Bone marrow (tissue), 2 donors: ENCODE data around the gene DUSP1.
"Not testable (repeated sequence)": the region's sequence is repeated elsewhere in the genome, so short reads cannot be mapped to it uniquely, and the experiment has no call there.

ENCODE experiments used
- DNase-seq, 2 donors: peaks; one replicate each; lab custom pipeline; 2025; lab: John Stamatoyannopoulos, UW

The DUSP1 gene

DNA sequence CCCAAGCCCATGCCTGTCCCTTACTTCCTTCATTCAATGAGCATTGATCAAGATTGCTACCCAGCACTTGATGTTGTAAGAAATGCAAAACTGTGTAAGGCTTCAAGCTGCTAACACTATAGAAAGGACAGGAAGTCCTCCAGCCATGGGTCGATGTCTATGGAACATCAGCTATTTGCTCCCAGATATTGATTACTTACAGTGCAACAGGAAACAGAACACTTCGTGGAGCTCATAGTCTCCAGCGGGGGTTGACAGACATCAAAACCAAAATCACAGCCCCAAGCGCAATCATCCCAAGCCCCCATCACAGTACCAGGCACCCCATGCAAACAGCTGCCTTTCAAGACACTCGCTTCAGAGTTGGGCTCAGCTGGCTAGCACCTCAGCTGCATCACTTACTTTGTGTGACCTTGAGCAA, 26.8 kb upstream of the DUSP1 start:
- DNase-seq: no peak

DNA sequence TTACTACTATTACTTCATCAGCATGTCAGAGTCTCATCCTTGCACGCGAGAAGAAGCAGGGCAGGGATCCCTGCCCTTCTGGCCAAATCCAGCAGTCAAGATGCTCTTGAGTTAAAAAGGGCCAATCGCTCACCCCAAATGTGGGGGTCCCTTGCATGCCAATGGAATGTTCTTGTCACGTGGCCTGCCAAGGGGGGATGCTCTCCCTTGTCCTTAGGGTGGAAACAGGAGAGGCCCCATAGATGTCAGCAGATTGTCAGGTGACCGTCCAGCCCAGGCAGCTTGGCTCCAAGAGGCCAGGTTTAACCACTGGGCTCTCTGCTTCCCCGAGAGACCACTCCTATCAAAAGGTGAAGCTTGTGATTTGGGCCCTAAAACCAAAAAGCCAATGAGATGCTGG, 25.3 kb upstream of the DUSP1 start:
- DNase-seq: no peak

DNA sequence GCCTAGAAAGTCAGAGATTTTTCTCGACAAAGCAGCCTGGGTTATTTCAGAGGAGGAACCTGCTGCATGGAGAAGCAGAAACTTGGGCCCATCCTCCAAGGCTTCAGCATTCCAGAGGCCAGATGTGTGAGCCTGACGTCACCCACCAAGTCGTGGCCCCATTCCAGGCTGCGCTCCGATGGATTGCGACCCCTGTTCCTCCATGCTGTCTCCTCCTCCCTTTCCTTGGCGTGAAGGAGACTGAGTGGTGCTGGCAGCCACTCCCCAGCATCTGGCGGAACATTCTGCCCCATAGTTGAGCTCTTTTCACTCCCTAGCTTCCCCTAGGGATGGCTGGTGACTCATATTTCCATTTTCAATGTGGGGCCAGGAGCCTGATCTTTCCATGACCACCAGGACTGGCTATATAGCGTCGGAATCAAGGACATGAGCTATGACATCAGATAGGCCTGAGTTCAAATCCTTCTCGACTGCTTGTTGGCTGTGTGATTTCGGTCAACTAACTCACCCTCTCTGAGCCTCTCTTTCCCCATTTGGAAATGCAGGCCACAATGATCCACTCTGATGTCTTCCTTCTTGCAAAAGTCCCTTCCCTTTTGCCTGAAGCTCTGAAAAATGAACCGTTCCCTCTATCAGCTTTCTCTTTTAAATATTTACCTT, 24.5 kb upstream of the DUSP1 start:
- no peak for DNase-seq

DNA sequence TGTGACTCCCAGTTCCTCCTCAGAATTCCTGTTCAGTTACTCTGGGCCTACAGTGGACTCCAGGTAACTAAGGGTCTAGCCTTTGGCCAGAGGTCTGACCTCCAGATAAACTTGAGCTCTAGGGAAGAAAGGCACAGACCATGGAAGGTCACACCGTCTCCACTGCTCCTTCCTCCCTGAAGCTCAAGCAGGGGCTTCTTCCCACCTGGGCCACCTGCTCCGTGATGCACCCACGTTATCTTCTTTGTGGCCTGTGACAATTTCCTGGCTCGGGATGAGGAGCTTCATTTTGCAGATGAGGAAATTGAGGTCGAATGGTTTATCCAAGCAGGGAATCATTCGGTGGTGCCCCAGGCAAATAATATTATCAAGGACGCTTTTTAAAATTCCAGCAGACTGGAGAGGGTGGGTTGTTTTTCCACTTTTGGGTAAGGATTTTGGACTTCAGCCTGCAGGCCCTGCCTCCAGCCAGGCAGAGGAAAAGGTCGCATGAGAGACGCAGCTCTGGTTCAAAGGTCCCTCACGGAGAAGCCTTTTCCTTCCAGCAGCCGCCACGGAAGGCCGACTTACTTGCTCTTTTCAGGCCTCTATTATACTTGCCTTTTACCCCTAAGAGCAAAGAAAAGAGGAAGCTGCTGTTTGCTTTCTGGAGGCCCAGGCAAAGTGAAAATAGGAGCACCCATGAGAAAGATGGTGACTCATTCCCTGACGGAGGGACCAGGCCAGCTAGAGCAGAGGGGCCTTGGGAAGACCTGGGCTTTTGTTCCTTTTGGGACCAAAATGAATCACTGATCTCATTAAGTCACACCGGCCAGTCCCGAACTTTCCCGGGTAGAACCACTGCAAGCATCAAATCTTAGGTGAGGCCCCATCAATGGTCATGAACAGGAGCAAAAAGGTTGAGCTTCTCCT, 22.8 kb upstream of the DUSP1 start:
- DNase-seq: peak in 1 of 2 donors; percentile 75

DNA sequence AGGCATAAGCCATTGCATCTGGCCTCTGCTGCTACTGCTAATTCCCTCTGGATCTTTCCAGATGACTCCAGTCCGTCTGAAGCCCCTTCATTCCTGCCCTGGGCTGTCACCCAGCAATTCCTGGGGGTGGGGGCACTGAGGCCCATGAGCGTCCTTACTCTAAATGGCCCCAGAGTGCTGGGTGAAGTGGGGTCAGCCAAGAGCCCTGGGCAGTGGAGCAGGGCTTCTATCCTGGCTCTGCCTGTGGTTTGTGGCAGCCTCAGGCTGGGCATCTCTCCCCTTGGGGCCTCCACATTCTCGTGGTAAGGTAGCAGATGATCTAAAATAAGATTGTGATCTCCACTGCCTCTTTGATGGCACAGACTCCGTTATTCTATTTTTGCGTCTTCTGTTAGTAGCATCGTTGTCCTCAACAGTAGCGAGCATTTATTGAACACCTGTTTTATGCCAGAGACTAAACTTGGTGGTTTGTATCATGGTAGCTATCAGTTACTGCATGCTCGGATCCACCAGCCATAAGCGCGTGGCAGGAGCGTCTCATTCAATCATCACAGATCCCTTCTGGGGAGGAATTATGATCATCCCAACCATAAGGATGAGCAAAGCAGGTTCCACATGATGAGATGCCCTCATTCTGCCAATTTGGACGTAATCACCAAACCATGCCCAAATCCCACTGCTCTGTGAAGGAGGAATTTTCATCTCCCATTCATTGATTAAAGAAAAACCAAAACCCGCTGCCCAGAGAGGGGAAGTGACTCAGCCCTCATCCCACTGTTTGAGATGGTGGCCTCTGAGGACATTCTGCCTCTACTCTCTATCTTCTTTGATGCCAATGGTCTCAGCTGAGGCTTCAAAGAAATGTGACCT, 21.9 kb upstream of the DUSP1 start:
- DNase-seq: no peak

DNA sequence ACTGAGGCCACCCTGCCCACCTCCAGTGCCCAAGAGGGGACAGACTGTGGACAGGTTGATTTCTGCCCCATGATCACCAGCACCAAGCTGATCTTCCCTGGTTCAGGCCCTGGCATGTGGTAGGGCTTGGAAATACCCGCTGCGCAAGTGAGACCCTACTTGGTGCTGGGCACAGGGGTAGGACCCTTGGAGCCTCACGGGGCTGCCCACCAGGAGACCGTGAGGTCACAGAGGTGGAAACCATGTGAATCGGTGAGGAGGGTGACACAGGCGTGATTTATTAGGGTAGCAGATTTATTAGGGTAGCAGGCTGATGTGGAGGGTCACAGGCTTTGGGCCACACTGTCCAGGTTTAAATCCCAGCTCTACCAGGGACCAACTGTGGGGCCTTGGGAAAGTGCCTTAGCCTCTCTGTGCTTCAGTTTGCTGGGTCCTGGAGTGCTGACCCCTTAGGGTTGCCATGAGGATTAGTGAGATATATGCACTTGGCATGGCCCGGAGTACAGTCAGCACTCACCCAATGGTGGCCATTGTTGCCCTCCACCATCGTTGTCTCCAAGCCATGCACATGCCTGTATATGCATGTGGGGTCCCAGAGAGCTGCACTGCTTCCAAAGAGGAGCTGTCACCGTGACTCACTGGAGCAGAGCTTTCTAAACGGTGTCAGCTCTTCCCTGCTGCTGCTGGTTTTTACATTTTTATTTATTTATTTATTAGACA, 20.9 kb upstream of the DUSP1 start:
- no peak for DNase-seq

DNA sequence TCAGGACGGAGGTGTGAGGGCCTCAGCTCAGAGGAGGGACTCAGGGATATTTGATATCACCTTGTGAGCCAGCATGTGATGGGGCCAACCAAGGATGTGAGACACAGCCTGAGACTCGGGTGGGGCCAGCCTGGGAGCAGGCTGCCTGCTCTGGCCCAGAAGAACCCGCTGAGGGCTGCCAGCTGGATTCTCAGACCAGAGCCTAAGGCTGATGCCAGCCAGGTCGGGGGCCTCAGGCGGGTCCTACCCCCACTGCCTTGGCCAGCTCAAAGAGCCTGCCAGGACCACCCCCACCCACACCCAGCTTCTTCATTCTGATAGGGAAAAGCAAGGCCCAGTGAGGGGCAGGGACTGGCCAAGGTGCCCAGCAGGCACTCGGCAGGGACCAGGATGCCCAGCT, 20.3 kb upstream of the DUSP1 start:
- no peak for DNase-seq

DNA sequence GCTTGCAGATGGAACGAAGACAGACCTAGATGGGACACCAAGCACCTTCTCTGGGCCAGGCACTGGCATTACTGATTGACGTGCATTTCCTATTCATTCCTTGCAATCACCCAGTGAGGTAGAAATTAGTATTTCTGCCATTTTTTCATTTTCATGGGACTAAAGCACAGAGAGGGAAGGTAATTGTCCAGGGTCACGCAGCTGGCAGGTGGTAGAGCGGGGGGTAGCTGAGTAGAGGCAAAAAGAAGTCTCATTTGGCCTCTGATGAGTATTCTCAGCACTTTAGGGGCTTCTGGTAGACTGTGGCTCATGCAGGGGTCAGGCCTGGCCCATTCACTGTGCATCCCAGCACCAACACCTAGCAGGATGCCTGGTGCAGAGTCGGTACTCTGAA, 19.5 kb upstream of the DUSP1 start:
- no peak for DNase-seq

DNA sequence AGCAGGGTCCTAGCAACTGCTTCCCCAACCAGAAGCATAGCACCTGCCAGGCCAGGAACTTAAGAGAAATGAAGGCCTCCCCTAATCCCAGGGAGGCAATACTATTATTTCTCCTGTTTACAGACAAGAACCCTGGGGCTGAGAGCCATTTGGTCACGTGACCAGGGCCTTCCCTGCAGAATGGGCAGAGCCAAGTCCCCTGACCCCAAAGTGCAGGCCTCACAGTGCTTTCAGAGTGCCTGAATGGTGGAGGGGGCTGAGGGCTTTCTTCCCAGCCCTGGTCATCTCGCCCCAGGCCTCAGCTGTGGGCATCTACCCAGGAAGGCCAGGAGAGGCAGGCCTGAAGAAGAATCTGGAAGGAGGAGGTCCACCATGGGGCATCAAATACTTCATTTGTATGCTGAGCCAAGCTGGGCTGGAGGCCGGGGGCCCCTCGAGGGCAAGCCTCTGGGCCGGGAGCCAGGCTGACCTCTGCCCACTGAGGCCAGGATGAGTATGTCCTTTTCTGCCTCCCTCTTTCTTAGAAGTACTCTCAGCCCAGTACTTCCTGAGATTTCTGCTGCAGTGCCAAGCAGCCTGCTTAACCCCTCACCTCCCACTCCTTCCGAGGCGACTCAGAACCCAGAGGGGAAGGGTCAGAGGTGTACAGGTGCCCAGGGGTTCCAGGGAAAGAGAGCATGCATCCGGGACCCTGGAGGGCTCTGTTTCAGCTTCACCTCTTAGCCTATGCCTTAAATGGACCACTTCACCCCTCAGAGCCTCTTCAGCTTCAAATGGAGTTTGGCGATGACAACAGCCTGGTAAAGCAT, 18.9 kb upstream of the DUSP1 start:
- DNase-seq: no peak

DNA sequence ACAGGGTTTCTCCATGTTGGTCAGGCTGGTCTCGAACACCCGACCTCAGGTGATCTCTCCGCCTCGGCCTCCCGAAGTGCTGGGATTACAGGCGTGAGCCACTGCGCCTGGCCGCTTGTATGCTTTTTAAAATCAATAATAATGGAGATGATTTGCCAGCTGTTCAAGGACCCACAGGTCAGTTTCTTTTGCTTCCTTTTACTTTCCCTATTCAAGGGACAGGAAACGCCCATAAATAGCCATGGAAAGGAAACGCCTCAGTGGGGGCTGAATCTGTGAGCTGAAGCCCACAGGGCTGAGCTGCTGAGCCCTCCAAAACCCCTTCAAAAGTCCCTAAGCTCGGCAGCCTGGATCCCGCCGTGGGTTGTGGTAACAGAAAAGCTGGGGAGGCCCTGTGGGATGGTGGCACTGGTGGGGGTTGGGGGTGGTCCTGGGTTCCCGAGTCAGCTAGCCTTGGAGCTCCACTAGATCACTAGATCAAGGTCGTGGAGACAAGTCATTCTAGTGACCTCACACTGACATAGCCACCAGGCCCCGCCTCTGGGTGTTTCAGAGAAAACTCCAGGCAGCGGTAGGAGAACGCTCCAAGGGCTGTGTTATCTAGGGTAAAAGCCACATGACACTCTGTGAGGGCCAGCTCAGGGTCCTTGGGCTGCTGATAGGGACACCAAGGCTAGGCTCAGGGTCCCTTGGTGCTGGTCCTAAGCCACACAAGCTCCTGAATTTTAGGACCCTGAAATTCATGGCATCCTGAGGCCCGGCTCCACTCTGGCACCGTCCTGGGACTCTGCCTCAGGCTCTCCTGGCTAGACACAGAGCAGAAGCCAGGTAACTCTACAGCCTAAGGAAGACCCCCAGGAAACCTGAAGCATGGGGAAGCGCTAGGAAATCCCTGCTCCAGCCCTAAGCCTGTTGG, 18.0 kb upstream of the DUSP1 start:
- DNase-seq: no peak

DNA sequence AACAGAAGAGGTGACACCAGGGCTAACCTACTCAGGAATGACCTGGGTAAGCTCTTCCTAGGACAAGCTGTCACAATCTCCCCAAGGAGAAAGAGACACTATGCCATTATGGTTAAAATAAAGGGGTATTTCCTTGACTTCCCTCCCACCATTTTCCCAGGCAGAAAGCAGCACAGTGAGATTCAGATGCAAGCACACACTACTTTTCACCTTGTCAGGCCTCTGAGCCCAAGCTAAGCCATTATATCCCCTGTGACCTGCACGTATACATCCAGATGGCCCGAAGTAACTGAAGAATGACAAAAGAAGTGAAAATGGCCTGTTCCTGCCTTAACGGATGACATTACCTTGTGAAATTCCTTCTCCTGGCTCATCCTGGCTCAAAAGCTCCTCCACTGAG, 16.5 kb upstream of the DUSP1 start:
- not testable (repeated sequence) for DNase-seq

DNA sequence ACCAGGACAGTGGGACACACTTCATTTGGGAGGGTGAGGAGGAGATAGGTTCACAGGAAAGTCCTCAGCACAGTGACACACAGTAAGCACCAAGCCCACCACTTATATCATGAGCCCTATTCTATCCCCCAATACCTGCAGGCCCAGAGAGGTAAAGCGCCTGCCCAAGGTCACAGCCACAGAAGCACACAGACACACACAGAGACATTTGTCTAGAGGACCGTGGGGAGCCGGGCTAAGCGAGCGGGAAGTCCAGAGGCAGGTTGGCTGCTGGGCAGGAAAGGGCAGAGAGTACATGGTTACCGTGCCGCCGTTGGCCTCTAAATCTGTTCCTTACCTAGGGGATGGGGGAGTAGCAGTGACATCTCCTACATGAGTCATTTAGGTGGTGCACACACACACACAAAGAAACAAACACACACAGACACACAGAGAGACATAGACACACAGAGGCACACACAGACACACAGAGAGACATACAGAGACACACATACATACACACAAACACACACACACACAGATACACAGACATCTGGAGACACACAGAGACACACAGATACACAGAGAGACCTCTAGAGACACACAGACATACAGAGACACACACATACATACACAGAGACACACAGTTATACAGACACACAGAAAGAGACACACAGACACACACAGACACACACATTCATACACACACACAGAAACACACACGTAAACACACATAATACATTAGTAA, 15.9 kb upstream of the DUSP1 start:
- no peak for DNase-seq

DNA sequence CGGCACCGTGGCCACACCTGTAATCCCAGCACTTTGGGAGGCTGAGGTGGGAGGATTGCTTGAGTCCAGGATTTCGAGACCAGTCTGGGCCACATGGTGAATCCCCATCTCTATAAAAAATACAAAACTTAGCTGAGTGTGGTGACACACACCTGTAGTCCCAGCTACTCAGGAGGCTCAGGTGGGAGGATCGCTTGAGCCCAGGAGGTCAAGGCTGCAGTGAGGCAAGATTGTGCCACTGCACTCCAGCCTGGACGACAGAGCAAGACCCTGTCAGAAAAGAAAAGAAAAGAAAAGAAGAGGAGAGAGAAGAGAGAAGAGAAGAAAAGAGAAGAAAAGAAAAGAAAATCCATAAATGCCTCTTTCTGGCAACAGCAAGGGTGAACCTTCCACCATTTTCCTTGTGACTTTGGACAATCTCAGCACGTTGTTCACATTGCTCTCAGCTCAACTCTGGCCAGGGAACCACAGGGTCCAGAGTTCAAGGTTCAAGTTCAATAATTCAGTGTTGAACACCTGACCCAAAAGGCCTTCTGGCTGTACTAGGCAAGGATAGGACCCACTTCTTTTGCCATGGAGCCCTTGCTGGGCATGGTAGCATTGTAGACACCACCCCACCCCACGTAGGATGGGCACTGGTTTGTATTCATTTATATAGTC, 14.6 kb upstream of the DUSP1 start:
- no peak for DNase-seq

DNA sequence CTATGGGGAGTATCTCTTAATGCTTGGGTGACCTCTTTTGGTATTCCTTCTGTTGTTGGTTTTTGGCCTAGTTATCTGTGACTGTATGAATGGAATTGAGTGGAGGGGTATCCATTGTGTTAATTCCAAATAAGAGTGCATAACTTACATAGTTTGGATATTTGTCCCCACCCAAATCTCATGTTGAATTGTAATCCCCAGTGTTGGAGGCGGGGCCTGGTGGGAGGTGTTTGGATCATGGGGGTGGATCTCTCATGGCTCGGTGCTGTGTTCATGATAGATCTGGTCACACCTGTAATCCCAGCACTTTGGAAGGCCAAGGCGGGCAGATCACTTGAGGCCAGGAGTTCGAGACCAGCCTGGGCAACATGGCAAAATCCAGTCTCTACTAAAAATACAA, 13.2 kb upstream of the DUSP1 start:
- not testable (repeated sequence) for DNase-seq

DNA sequence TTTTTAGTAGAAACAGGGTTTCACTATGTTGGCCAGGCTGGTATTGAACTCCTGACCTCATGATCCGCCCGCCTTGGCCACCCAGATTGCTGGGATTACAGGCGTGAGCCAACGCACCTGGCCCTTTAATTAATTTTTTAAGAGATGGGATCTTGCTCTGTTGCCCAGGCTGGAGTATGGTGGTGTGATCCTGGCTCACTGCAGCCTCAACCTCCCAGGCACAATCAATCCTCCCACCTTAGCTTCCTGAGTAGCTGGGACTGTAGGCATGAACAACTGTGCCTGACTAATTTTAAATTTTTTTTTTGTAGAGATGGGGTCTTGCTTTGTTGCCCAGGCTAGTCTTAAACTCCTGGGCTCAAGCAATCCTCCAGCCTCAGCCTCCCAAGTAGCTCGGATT, 12.3 kb upstream of the DUSP1 start:
- not testable (repeated sequence) for DNase-seq

DNA sequence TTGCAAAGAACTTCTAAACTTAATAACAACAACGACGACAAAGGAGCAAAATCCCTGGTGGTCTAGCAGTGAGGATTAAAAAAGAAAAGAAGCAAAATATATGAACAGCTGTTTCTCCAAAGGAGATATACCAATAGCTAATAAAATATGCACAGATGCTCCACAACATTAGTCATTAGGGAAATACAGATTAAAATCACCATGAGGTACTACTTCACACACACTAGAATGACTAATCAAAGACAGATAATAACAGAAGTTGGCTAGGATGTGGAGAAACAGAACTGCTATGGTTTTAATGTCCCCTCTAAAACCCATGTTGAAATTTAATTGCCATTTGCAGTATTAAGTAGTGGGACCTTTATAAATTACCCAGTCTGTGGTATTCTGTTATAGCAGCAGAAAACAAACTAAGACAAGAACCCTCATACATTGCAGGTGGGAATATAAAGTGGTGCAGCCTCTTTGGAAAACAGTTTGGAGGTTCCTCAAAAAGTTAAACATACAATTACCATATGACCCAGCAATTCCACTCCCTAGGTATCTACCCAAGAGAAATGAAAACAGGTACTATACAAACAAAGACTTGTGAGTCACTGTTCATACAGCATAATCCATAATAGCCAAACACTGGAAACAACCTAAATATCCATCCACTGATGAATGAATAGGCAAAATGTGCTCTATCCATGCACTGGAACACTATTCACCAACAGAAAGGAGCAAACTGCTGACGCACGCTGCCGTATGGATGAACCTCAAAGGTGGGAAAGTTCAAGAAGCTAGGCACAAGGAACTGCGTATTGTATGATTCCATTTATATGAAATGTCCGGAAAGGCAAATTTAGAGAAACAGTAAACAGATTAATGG, 11.4 kb upstream of the DUSP1 start:
- DNase-seq: peak in 1 of 2 donors; percentile 70

DNA sequence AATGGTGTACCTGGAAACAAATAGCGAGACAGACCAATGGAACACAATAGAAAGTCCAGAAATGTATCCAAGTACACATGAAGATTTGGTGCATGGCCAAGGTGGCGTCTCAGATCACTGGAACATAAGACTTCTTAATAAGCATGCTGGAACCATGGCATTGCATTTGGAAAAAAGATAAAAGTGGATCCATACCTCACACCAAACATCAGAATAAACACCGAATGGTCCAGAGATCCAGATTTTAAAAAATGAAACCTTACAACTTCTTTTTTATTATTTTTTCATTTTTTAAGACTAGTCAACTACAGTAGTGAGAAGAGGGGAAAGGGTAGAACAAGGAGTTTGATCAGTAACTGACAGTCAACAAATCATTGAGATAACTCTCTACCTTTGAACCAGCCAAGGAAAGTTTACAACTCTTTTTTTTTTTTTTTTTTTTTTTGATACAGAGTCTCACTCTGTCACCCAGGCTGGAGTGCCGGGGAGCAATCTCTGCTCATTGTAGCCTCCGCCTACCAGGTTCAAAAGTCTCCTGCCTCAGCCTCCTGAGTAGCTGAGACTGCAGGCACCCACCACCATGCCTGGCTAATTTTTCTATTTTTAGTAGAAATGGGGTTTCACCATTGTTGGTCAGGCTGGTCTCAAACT, 8.8 kb upstream of the DUSP1 start:
- DNase-seq: no peak
